ENCODE measurements around the gene KDM2A. TPM values are rescaled to one million over a fixed set of nuclear protein-coding genes. Genes with fewer than 3 reads are reported as not detected.

The KDM2A gene
- total RNA-seq, 2 donors from 2014 or later, result 50.3 to 97.6 TPM

GRCh38 chr11:67270256-67271204 is 151.5 kb downstream of the KDM2A start:
- TF ChIP-seq POLR2AphosphoS5 (IDR thresholded peaks at IDR 0.05) (no peak), POLR2A (IDR thresholded peaks at IDR 0.05) (no peak), CTCF (IDR thresholded peaks at IDR 0.05) (no peak)
- DNase-seq (ENCODE audit: low spot score), result no peak
- H3K4me1 ChIP-seq (replicated peaks), result peaks cover 66% of the 10 kb centered on the region
- no peaks in the 10 kb centered on the region for H3K36me3 ChIP-seq
- 25% methylated on average over 27 of the region's 28 CpGs for WGBS
- H3K9me3 ChIP-seq, result no peaks in the 10 kb centered on the region
- peak overlapping the region; percentile 6 to 93 for H3K4me3 ChIP-seq
- no peaks in the 10 kb centered on the region for H3K27me3 ChIP-seq (replicated peaks; ENCODE audit: insufficient read depth)
- H3K27ac ChIP-seq, result peak overlapping the region; percentile 75 to 95
- intact Hi-C loops (cut with DNase I), result no loop called here

DNA sequence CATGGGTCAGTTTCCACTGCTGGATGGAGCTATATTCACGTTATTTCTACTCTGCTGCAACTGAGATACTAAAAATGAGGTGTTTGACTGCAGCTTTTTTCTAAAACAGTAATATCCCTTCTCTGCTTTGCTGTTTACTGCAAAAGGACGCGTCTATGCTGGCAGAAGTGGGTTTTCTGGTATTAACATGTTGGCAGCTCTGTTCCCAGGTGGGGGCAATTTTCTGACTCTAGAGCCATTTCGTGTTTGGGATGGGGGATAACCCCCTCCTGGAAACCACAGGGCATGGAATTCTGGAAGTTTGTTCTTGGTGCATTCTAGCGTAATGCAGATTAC is 152.1 kb downstream of the KDM2A start:
- DNase-seq (ENCODE audit: low spot score), result no peak
- H3K27ac ChIP-seq, result peak overlapping the region in 1 of 2 donors; percentile 95
- peaks cover 72% of the 10 kb centered on the region for H3K4me1 ChIP-seq (replicated peaks)
- no peak overlapping the region for H3K4me3 ChIP-seq
- TF ChIP-seq POLR2AphosphoS5 (IDR thresholded peaks at IDR 0.05) (no peak), POLR2A (IDR thresholded peaks at IDR 0.05) (no peak), CTCF (IDR thresholded peaks at IDR 0.05) (no peak)
- no peaks in the 10 kb centered on the region for H3K27me3 ChIP-seq (replicated peaks; ENCODE audit: insufficient read depth)
- intact Hi-C loops (cut with DNase I), result no loop called here
- WGBS, result 48% methylated on average over 5 of the region's 5 CpGs
- no peaks in the 10 kb centered on the region for H3K9me3 ChIP-seq
- H3K36me3 ChIP-seq, result no peaks in the 10 kb centered on the region

GRCh38 chr11:67271541-67272284 is 152.7 kb downstream of the KDM2A start:
- no peak for TF ChIP-seq POLR2A (IDR thresholded peaks at IDR 0.05)
- no peak for TF ChIP-seq POLR2AphosphoS5 (IDR thresholded peaks at IDR 0.05)
- TF ChIP-seq CTCF (IDR thresholded peaks at IDR 0.05), result no peak
- peak overlapping the region; percentile 27 to 95 for H3K27ac ChIP-seq
- H3K4me1 ChIP-seq (replicated peaks), result peaks cover 76% of the 10 kb centered on the region
- intact Hi-C loops (cut with DNase I), result no loop called here
- DNase-seq (ENCODE audit: low spot score), result no peak
- WGBS, result 62% methylated on average over 19 of the region's 19 CpGs
- H3K27me3 ChIP-seq (replicated peaks; ENCODE audit: insufficient read depth), result no peaks in the 10 kb centered on the region
- H3K4me3 ChIP-seq, result no peak overlapping the region
- no peaks in the 10 kb centered on the region for H3K9me3 ChIP-seq
- H3K36me3 ChIP-seq, result no peaks in the 10 kb centered on the region

DNA sequence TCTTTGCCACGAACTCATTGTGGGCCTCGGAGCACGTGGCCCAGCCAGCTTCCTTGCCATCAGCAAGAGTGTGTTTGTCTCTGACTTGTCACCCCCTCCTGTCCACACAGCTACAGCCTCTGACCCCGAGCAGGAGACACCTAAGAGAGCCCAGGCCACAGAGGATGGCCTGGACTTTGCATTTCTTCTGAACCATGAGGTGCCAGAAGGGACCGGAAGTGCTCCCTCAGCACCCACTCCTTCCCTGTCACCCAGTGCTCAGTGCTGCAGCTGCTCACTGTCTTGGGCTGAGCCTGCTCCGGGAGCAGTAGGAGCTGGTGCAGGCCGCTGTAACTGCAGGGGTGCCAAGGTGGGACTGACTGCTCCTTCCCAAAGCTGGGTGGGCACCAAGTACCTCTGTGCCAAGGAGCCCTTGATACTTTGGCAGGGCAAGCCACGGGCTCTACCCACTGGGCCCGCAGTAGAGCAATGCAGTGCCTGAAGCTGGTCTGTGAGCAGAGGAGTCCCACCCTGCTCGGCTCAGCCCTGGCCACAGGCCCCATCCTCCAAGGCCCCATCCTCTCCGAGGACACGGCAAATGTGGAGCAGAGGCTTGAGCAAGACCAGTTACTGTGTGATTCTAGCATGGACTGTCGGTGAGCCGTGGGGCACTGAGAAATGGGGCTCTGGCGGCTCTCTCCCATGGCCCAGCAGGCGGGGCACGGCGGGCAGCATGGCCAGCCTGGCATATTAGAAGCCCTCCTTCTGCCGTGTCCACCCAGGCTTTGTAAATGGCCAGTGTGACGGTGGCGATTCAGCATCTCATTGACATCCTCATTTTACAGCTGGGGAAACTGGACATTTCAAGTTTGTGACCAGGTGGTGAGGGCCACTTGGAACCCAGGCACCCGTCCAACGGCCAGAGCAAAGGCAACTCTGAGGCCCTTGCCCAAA is 153.5 kb downstream of the KDM2A start:
- Histone ChIP-seq H3K9me3 (no peaks in the 10 kb centered on the region), H3K4me1 (replicated peaks) (peaks cover 85% of the 10 kb centered on the region), H3K27ac (peak overlapping the region; percentile 73 to 95), H3K4me3 (no peak overlapping the region), H3K36me3 (no peaks in the 10 kb centered on the region), H3K27me3 (replicated peaks; ENCODE audit: insufficient read depth) (no peaks in the 10 kb centered on the region)
- 76% methylated on average over 23 of the region's 23 CpGs for WGBS
- intact Hi-C loops (cut with DNase I), result no loop called here
- no peak for DNase-seq (ENCODE audit: low spot score)
- TF ChIP-seq POLR2A (IDR thresholded peaks at IDR 0.05) (no peak), POLR2AphosphoS5 (IDR thresholded peaks at IDR 0.05) (no peak), CTCF (IDR thresholded peaks at IDR 0.05) (no peak)

Measured in prostate gland (tissue), 2 donors.